GM19193 (cell line): ENCODE measurements around the gene HLA-DRB1.
A peak's percentile ranks its signal among the peaks of the same experiment; 100 is the strongest.

ENCODE experiments used
- POLR2A ChIP-seq: IDR thresholded peaks from 4 replicates; pipeline ENCODE4 v1.6.1; 2011; ENCODE audit not compliant: insufficient read depth, insufficient read length; ENCODE audit errors: extremely low read depth

The HLA-DRB1 gene

DNA sequence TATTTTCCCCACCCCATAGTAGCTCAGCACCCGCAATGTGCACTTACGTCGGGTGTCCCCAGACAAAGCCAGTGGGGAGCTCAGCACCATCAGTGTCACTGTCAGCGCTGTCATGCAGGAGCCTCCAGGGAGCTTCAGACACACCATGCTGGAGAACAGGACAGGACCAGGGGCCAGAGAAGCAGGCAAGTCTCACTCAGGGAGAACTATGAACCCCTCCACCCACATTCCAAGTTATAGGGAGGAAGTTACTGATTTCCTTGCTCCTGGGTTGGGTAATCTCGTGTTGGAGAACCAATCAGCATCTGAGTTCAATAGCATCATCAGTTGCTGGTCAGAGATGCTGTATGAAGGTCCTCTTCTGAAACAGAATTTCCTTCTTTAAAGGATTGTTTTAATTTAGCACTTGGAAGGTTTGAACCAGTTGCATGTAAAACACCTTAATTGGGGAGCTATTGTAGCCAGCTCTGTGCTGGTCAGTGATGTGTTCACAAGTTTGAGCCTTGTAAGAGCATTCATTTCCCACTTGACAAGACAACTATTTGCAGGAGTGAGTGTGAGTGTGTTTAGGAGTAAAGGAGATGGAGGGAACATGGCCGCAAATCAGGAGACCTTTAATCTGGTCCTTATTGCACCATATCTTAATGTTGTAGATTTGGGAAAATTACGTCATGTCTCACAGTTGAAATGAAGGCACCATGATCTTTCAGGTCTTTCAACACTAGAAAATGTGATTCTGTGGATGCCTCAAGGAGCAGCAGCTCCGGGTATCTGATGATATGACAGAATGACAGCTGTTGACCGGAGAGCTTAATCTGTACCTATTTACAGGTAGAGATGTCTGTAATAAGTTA lies at the start of gene HLA-DRB1:
Gene HLA-DRB1, minus strand, starts transcription at position 253 of the 854 bp plus-strand sequence. Its CDS starts 106 bp downstream, at position 147.
- peak; percentile 47 for TF ChIP-seq POLR2A

DNA sequence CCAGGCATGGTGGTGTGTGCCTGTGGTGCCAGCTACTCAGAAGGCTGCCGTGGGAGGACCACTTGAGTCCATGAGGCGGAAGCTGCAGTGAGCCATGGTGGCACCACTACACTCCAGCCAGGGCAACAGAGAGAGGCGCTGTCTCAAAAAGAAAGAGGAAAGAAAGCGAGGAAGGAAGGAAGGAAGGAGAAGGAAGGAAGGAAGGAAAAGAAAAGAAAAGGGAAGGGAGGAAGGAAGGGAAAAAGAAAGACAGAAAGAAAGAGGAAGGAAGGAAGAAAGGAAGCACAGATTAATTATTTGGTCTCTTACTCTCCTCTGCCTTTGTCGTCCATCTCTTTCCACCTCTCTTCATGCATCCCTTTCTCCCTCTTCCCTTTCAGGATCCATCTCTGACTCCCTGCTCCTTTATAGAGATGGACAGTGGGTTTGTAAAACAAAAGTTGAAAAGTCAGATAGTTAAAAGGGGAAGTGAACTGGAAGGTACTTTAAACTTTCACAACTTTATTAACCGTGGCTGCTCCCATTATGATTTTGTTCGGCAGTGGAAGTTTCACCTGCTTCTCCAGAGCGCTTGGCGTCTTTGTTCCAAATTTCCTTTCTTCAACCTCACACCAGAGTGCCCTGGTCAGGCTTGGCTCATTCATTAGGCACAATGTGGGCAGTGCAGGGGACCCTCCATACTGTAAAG lies 49.0 kb upstream of the HLA-DRB1 start:
- no peak for TF ChIP-seq POLR2A

- TF ChIP-seq POLR2A = no peak
These were observed 48.2 kb upstream of the HLA-DRB1 start for GRCh38 chr6:32637883-32638282.

DNA sequence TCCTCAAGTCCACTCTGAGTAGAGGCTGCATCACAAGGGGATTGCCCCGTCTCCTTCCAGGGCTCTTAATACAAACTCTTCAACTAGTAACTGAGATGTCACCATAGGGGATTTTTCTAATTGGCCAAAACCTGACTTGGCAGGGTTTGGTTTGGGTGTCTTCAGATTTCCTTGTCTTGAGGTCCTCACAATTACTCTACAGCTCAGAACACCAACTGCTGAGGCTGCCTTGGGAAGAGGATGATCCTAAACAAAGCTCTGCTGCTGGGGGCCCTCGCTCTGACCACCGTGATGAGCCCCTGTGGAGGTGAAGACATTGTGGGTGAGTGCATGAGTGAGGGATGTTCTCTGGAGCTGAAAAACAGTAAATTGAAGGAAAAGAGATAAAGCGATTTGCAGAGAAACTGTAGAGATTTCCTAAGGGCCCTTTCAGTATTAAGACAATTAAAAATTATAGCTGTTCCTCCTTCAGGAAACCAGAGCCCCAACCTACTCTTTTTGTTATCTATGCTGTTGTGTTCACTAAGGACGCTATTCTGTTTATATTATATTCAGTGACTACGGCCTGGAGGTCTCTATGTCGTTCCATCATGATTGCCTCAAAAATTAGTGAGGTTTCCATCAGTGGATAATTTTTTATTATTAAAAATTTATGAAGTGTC lies 47.7 kb upstream of the HLA-DRB1 start, which contains the start of gene HLA-DQA1:
Gene HLA-DQA1, plus strand, starts transcription at position 188 of the 662 bp plus-strand sequence. Its CDS starts 53 bp downstream, at position 241.
- TF ChIP-seq POLR2A = peak; percentile 76

GRCh38 chr6:32635526-32636123 lies 46.0 kb upstream of the HLA-DRB1 start:
- TF ChIP-seq POLR2A = no peak

GRCh38 chr6:32627831-32628230 lies 38.2 kb upstream of the HLA-DRB1 start:
- TF ChIP-seq POLR2A = no peak

DNA sequence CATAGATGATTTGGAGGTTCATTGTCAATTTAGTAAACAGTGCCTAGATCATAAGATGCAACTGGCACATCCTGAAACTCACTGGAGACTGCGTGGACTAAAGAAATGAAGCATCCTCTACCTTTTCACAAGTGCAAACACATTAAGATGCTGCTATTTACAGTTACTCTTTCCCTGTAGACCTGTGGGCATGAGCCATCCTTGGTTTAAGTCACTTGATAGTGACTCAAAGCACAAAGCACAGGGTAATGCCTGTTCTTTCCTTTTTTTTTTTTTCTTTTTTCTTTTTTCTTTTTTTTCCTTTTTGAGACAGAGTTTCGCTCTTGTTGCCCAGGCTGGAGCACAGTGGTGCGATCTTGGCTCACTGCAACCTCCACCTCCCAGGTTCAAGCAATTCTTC lies 37.6 kb upstream of the HLA-DRB1 start:
- TF ChIP-seq POLR2A = no peak

DNA sequence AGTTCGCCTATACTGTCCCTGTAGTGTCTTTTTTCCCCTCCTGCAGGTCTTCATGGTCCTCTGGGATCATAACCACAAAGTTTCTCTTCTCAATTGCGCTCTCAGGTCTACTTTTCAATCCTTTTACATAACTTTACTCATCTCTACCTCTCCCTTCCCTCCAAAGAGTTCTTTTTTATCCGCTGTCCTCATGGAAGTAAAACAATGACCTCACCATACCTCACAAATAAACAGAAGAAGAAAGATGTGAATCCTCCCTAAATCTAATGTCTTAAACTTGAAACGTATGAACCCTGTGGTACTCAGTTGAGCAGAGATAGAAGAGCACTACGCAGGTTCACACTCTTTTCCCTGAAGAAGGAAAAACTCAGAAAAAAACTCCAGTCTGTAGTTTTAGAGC lies 35.5 kb upstream of the HLA-DRB1 start:
- no peak for TF ChIP-seq POLR2A

DNA sequence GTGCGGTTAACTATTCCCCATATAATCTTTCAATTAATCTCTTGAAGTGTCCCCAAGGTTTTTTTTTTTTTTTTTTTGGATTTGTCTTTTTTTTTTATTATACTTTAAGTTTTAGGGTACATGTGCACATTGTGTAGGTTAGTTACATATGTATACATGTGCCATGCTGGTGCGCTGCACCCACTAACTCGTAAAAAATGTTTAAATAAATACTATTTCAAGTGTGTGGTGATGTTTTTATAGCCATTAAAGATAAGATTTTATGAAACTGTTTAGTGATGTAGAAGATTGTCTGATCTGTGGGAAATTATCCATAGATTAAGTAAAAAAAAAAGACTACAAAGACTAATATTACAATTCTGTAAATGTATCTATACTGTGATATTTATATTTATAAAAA lies 34.9 kb upstream of the HLA-DRB1 start:
- TF ChIP-seq POLR2A = no peak

- TF ChIP-seq POLR2A = no peak
These were observed 34.0 kb upstream of the HLA-DRB1 start for GRCh38 chr6:32623693-32624092.

GRCh38 chr6:32622545-32623401 lies 33.1 kb upstream of the HLA-DRB1 start:
- no peak for TF ChIP-seq POLR2A

GRCh38 chr6:32621372-32621771 lies 31.7 kb upstream of the HLA-DRB1 start:
- TF ChIP-seq POLR2A = no peak

GRCh38 chr6:32617751-32618150 lies 28.1 kb upstream of the HLA-DRB1 start:
- TF ChIP-seq POLR2A = no peak
